RWPE2 (cell line): ENCODE measurements around the gene BBOX1.

ENCODE experiments used
- ATAC-seq: fragments of 200-7000 bp; cut with Tn5 transposase; 3 replicates; pipeline ENCODE4 v1.9.1; 2021; ENCODE audit warnings: low read depth
- DNase-seq: peaks from one replicate; pipeline ENCODE4 v3.0.0-alpha.2; 2020; ENCODE audit warnings: low spot score
- H3K27ac ChIP-seq: fragments of 450-650 bp; 2 replicates; pipeline ENCODE4 v1.5.1; 2017; ENCODE audit warnings: mild to moderate bottlenecking; ENCODE audit not compliant: poor library complexity, severe bottlenecking
- H3K27me3 ChIP-seq: fragments of 250-450 bp; sonication (Bioruptor Pico); 2 replicates; pipeline ENCODE4 v1.5.1; 2021; ENCODE audit warnings: mild to moderate bottlenecking, moderate library complexity; ENCODE audit not compliant: insufficient read depth, poor library complexity, severe bottlenecking
- H3K36me3 ChIP-seq: fragments of 250-450 bp; sonication (Bioruptor Pico); 2 replicates; pipeline ENCODE4 v1.5.1; 2020; ENCODE audit warnings: low read depth, mild to moderate bottlenecking, moderate library complexity
- H3K4me1 ChIP-seq: fragments of 250-450 bp; sonication (Bioruptor Pico); 2 replicates; pipeline ENCODE4 v1.5.1; 2021; ENCODE audit warnings: mild to moderate bottlenecking, moderate library complexity; ENCODE audit not compliant: insufficient read depth, poor library complexity, severe bottlenecking
- H3K4me3 ChIP-seq: fragments of 250-450 bp; sonication (Bioruptor Pico); 2 replicates; pipeline ENCODE4 v1.5.1; 2021; ENCODE audit warnings: mild to moderate bottlenecking, moderate library complexity; ENCODE audit not compliant: severe bottlenecking
- H3K9me3 ChIP-seq: fragments of 250-450 bp; sonication (Bioruptor Pico); 2 replicates; pipeline ENCODE4 v1.5.1; 2021; ENCODE audit warnings: mild to moderate bottlenecking, moderate library complexity; ENCODE audit not compliant: severe bottlenecking
- TF ChIP-seq, protein P1 (sequence below): fragments of 450-650 bp; IDR thresholded peaks from one replicate; pipeline ENCODE4 v1.5.1; 2017; ENCODE audit warnings: mild to moderate bottlenecking, moderate library complexity; ENCODE audit not compliant: poor library complexity, severe bottlenecking

The BBOX1 gene

DNA sequence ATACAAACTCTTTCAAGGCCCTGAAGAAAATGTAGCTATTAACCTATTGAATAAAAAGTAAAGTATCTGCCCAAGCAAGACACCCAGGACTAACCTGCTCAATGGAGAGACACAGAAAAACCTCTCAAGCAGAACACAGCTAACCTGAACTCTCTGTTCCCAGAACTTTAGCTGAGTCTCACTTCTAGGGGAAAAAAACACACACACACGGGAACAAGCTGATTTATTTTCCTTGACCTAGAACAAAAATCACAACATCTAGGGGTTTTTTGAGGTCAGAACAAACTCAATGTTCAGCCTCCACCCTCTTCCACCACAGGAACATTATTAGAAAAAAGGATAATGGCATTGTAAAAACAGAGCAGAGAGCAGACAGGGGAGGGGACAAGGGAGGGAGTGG is 121.6 kb downstream of the BBOX1 start:
- no peaks in the 10 kb centered on the region for H3K27me3 ChIP-seq
- DNase-seq (no peak), ATAC-seq (no peak)
- no peaks in the 10 kb centered on the region for H3K4me1 ChIP-seq
- H3K9me3 ChIP-seq: no peaks in the 10 kb centered on the region
- no peak overlapping the region for H3K4me3 ChIP-seq
- H3K27ac ChIP-seq: no peak overlapping the region
- H3K36me3 ChIP-seq: no peaks in the 10 kb centered on the region
- TF ChIP-seq, protein P1, sequence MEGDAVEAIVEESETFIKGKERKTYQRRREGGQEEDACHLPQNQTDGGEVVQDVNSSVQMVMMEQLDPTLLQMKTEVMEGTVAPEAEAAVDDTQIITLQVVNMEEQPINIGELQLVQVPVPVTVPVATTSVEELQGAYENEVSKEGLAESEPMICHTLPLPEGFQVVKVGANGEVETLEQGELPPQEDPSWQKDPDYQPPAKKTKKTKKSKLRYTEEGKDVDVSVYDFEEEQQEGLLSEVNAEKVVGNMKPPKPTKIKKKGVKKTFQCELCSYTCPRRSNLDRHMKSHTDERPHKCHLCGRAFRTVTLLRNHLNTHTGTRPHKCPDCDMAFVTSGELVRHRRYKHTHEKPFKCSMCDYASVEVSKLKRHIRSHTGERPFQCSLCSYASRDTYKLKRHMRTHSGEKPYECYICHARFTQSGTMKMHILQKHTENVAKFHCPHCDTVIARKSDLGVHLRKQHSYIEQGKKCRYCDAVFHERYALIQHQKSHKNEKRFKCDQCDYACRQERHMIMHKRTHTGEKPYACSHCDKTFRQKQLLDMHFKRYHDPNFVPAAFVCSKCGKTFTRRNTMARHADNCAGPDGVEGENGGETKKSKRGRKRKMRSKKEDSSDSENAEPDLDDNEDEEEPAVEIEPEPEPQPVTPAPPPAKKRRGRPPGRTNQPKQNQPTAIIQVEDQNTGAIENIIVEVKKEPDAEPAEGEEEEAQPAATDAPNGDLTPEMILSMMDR: no peak

DNA sequence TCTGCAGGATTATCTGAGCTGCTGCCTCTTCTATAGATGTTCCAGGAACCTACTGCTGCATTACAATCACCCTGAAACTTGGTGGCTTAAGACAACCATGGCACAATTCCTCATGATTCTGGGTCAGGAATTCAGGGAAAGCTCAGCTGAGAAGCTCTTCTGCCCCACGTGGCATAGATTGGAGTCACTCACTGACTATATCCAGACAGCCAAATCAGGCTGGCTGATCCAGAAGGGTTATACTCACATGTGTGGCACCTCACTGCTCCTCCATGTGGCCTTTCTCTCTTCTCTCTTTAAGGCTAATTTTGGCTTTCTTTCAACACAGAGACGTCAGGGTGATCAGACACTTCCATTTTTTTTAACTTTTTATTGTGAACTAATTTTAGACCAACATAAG is 125.5 kb downstream of the BBOX1 start:
- DNase-seq (no peak), ATAC-seq (no peak)
- Histone ChIP-seq H3K4me3 (no peak overlapping the region), H3K36me3 (no peaks in the 10 kb centered on the region), H3K27ac (no peak overlapping the region), H3K4me1 (peaks cover 4% of the 10 kb centered on the region), H3K9me3 (no peaks in the 10 kb centered on the region), H3K27me3 (no peaks in the 10 kb centered on the region)
- TF ChIP-seq, protein P1: no peak

DNA sequence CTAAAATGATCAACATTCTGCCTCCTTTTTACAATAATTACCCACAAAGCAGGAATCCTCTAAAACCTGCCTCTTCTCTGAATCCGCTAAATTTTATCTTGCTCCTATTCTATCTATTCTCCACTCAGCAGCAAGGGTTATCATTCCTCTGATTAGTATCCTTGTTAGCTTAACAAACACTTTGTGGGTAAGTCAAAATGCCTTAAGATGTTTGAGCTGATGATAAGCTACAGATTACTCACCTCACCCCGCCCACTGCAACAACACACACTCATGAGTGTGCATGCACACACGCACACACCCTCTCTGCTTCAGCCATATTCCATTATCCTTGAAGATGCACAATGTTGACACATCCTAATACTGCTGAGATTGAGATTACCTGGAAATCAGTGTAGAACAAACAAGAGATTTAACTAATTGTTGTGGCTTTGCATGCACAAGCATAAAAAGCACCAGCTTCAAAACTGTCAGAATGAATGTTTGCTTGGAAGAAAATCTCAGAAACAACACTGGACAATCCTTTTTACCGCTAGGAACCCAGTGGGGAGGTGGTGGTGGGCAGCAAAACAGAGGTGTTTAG is 130.9 kb downstream of the BBOX1 start:
- DNase-seq (no peak), ATAC-seq (no peak)
- TF ChIP-seq, protein P1: no peak
- Histone ChIP-seq H3K36me3 (no peaks in the 10 kb centered on the region), H3K27ac (no peak overlapping the region), H3K27me3 (no peaks in the 10 kb centered on the region), H3K4me1 (peaks cover 19% of the 10 kb centered on the region), H3K4me3 (no peak overlapping the region), H3K9me3 (no peaks in the 10 kb centered on the region)

DNA sequence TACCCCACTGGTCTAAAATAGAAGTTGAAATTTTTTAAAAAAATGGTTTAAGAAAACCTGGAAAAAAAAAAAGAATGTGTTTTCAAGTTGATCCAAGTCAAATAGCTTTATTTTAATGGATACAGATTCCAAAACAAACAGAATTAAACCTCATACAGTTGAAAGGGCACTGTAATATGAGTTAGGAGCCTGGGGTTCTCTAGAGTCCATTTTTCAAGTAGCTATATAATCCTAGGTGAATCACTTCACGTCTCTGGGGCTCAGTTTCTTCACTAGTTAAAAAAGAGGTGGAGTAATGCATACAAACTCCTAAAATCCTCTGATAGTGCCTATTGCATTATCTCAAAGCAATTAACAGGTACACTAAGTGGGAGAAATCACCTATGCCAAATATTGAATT is 132.9 kb downstream of the BBOX1 start:
- TF ChIP-seq, protein P1: no peak
- Histone ChIP-seq H3K36me3 (no peaks in the 10 kb centered on the region), H3K4me1 (peaks cover 19% of the 10 kb centered on the region), H3K27me3 (no peaks in the 10 kb centered on the region), H3K27ac (peak overlapping the region; percentile 78), H3K4me3 (no peak overlapping the region), H3K9me3 (no peaks in the 10 kb centered on the region)
- no peak for DNase-seq
- ATAC-seq: peak; percentile 13; the same call in 1 of the 3 replicates

DNA sequence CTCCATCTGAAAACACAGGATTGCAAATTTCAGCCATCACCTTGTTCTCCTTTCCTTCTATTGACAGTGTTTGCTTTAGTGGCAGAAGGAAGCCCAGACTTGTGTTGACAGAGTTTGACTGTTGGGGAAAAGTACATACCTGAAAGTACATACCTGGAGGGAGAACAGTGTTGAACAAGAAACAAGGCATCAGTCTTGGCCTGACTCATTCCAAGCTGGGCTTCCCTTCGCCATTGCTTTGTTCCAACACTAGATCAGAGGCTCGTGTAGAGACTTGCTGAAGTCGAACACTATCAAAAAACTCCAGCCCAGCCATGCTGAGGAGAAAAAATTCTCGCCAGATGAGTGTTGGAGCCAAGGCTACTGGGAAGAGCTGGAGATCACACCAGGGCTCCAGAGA is 133.4 kb downstream of the BBOX1 start:
- DNase-seq (peak; percentile 63), ATAC-seq (peak; percentile 99)
- no peaks in the 10 kb centered on the region for H3K27me3 ChIP-seq
- H3K4me1 ChIP-seq: peaks cover 19% of the 10 kb centered on the region
- no peak overlapping the region for H3K4me3 ChIP-seq
- peak overlapping the region; percentile 78 for H3K27ac ChIP-seq
- no peaks in the 10 kb centered on the region for H3K36me3 ChIP-seq
- no peaks in the 10 kb centered on the region for H3K9me3 ChIP-seq
- TF ChIP-seq, protein P1: no peak
